Measurements from ENCODE around the gene IL27RA.

Gene IL27RA

GRCh38 chr19:14082675-14082960 is 51.1 kb downstream of the IL27RA start:
- in situ Hi-C loops (cut with MboI; ENCODE audit: low sequenced_read_pairs), result no loop called here

GRCh38 chr19:14085309-14085995 is 53.9 kb downstream of the IL27RA start, which contains the start of gene C19orf67:
C19orf67 (minus strand) TSS chr19:14085783; CDS start chr19:14085627, 156 bp downstream.
- in situ Hi-C loops (cut with MboI; ENCODE audit: low sequenced_read_pairs), result no loop called here

- in situ Hi-C loops (cut with MboI; ENCODE audit: low sequenced_read_pairs), result no loop called here
Measured at GRCh38 chr19:14086098-14086497, 54.5 kb downstream of the IL27RA start.

GRCh38 chr19:14088634-14089411 is 57.3 kb downstream of the IL27RA start:
- in situ Hi-C loops (cut with MboI; ENCODE audit: low sequenced_read_pairs), result no loop called here

- in situ Hi-C loops (cut with MboI; ENCODE audit: low sequenced_read_pairs), result no loop called here
Measured at GRCh38 chr19:14089412-14089661, 57.8 kb downstream of the IL27RA start.

GRCh38 chr19:14089662-14090508 is 58.3 kb downstream of the IL27RA start:
- in situ Hi-C loops (cut with MboI; ENCODE audit: low sequenced_read_pairs), result no loop called here

GRCh38 chr19:14090509-14091080 is 59.0 kb downstream of the IL27RA start, which contains the start of gene SAMD1:
SAMD1 (minus strand) TSS chr19:14090751.
- in situ Hi-C loops (cut with MboI; ENCODE audit: low sequenced_read_pairs), result no loop called here

GRCh38 chr19:14091081-14091812 is 59.7 kb downstream of the IL27RA start:
- in situ Hi-C loops (cut with MboI; ENCODE audit: low sequenced_read_pairs), result no loop called here

GRCh38 chr19:14091813-14092462 is 60.4 kb downstream of the IL27RA start:
- in situ Hi-C loops (cut with MboI; ENCODE audit: low sequenced_read_pairs), result no loop called here

- in situ Hi-C loops (cut with MboI; ENCODE audit: low sequenced_read_pairs), result no loop called here
Measured at GRCh38 chr19:14093117-14093823, 61.7 kb downstream of the IL27RA start.

GRCh38 chr19:14094854-14095253 is 63.3 kb downstream of the IL27RA start:
- in situ Hi-C loops (cut with MboI; ENCODE audit: low sequenced_read_pairs), result no loop called here

- in situ Hi-C loops (cut with MboI; ENCODE audit: low sequenced_read_pairs), result no loop called here
Measured at GRCh38 chr19:14096272-14096992, 64.9 kb downstream of the IL27RA start.

- in situ Hi-C loops (cut with MboI; ENCODE audit: low sequenced_read_pairs), result no loop called here
Measured at GRCh38 chr19:14097532-14098151, 66.1 kb downstream of the IL27RA start.

GRCh38 chr19:14101003-14101545 is 69.5 kb downstream of the IL27RA start:
- in situ Hi-C loops (cut with MboI; ENCODE audit: low sequenced_read_pairs), result no loop called here

- in situ Hi-C loops (cut with MboI; ENCODE audit: low sequenced_read_pairs), result no loop called here
Measured at GRCh38 chr19:14102102-14102696, 70.6 kb downstream of the IL27RA start.

- in situ Hi-C loops (cut with MboI; ENCODE audit: low sequenced_read_pairs), result no loop called here
Measured at GRCh38 chr19:14102756-14103155, 71.2 kb downstream of the IL27RA start.

All from hTERT RPE-1 (cell line).